GM12878 (cell line): ENCODE results near the gene IFNG-AS1. TPM values are rescaled to one million over a fixed set of nuclear protein-coding genes. Genes with fewer than 3 reads are reported as not detected.

Experiments used
- ATAC-seq: fragments of 200-7000 bp; cut with Tn5 transposase; 3 replicates; pipeline ENCODE4 v1.9.1; 2020; ENCODE audit warnings: mild to moderate bottlenecking, moderate library complexity
- BruUV-seq: library from RNA; stranded (reverse); fragments of 400-500 nt; replicated peaks from 2 replicates; lab custom pipeline; 2021; lab: Mats Ljungman, UMichigan
- CTCF ChIA-PET: fragments of 300-600 bp; sonication (Branson Sonifier 250); formaldehyde crosslinking; extraction: SDS; loops from one replicate; lab custom pipeline; 2021; ENCODE audit warnings: inconsistent platforms; lab: Yijun Ruan, JAX
- POLR2A ChIA-PET: fragments of 350-600 bp; formaldehyde crosslinking; extraction: SDS; loops from one replicate; lab custom pipeline; 2021; ENCODE audit warnings: inconsistent platforms; lab: Charles Lee
- RAD21 ChIA-PET: fragments of 300-600 bp; sonication (Branson Sonifier 250); formaldehyde crosslinking; loops from one replicate; lab custom pipeline; 2023; ENCODE audit warnings: antibody characterized with exemption; ENCODE audit not compliant: unreplicated experiment; lab: Charles Lee
- SMC1A ChIA-PET: fragments of 300-600 bp; sonication (Branson Sonifier 250); formaldehyde crosslinking; loops from one replicate; lab custom pipeline; 2023; ENCODE audit not compliant: unreplicated experiment, uncharacterized antibody; lab: Charles Lee
- DNase-seq: peaks from one replicate; pipeline ENCODE4 v3.0.0-alpha.2; 2011; ENCODE audit warnings: low read depth, low spot score
- FAIRE-seq: peaks from 3 replicates; lab custom pipeline; 2011; peaks lifted over from hg19 to GRCh38; lab: Jason Lieb, UNC
- H2AFZ ChIP-seq: 2 replicates; pipeline ENCODE4 v1.6.0; 2011; ENCODE audit warnings: low read depth, low read length, control low read depth; ENCODE audit not compliant: control insufficient read depth
- H3K27ac ChIP-seq: 2 replicates; pipeline ENCODE4 v1.5.1; 2011; ENCODE audit warnings: control low read depth; ENCODE audit not compliant: control insufficient read depth, insufficient read depth
- H3K27me3 ChIP-seq, 2 experiments: replicated peaks in 1 of 2; 2 replicates each; pipeline versions ENCODE4 v1.6.0 to v1.6.1; 2011; ENCODE audit warnings: low read length in 1 of 2; ENCODE audit not compliant: control insufficient read depth in 2 of 2, insufficient read depth in 2 of 2
- H3K36me3 ChIP-seq, 2 experiments: 2 replicates each; pipeline ENCODE4 v1.5.1; 2011; ENCODE audit warnings: low read length in 1 of 2; ENCODE audit not compliant: control insufficient read depth in 2 of 2, insufficient read depth in 2 of 2
- H3K4me1 ChIP-seq: 2 replicates; pipeline ENCODE4 v1.6.1; 2011; ENCODE audit warnings: mild to moderate bottlenecking, low read length, moderate library complexity, mixed read lengths; ENCODE audit not compliant: control insufficient read depth, insufficient read depth
- H3K4me2 ChIP-seq: 2 replicates; pipeline ENCODE4 v1.6.0; 2011; ENCODE audit warnings: control low read depth; ENCODE audit not compliant: control insufficient read depth, insufficient read depth
- H3K4me3 ChIP-seq: fragments of 200-600 bp; sonication (generic); 2 replicates; pipeline ENCODE4 v1.5.1; 2016
- H3K79me2 ChIP-seq: 2 replicates; pipeline ENCODE4 v1.6.0; 2011; ENCODE audit warnings: low read length; ENCODE audit not compliant: control insufficient read depth, insufficient read depth
- H3K9ac ChIP-seq: 2 replicates; pipeline ENCODE4 v1.8.0; 2011; ENCODE audit warnings: low read length, control low read depth, mixed read lengths; ENCODE audit not compliant: control insufficient read depth, insufficient read depth
- H3K9me3 ChIP-seq: replicated peaks from 3 replicates; pipeline ENCODE4 v1.5.1; 2011; ENCODE audit warnings: mild to moderate bottlenecking, low read length; ENCODE audit not compliant: control insufficient read depth, insufficient read depth
- H4K20me1 ChIP-seq: 2 replicates; pipeline ENCODE4 v1.6.0; 2011; ENCODE audit not compliant: control insufficient read depth, insufficient read depth
- CBX5 ChIP-seq: sonication (generic); IDR thresholded peaks from 2 replicates; pipeline ENCODE4 v1.6.1; 2016; ENCODE audit warnings: low read depth, moderate library complexity, mild to moderate bottlenecking, inconsistent platforms
- CEBPB ChIP-seq, 2 experiments: fragments of 150-350 bp in 1 of 2; IDR thresholded peaks; 2 replicates each; pipeline ENCODE4 v1.6.1; 2012 to 2014; ENCODE audit warnings: low read depth in 2 of 2, low read length in 2 of 2, borderline replicate concordance in 1 of 2, inconsistent platforms in 1 of 2
- CEBPZ ChIP-seq: fragments of 150-350 bp; IDR thresholded peaks from 2 replicates; pipeline ENCODE4 v1.6.1; 2016; ENCODE audit warnings: low read depth, low read length
- IKZF2 ChIP-seq, 2 experiments: fragments of 450-650 bp; IDR thresholded peaks; 2 replicates each; pipeline ENCODE4 v1.6.1; 2017; ENCODE audit warnings: mild to moderate bottlenecking in 2 of 2, moderate library complexity in 2 of 2
- RELA ChIP-seq: fragments of 450-650 bp; IDR thresholded peaks from 2 replicates; pipeline ENCODE4 v1.8.0; 2014; ENCODE audit warnings: borderline replicate concordance; ENCODE audit not compliant: partially characterized antibody
- SPI1 ChIP-seq: IDR thresholded peaks from 2 replicates; pipeline ENCODE4 v1.6.1; 2011; ENCODE audit warnings: low read depth, mild to moderate bottlenecking, low read length, moderate library complexity, borderline replicate concordance; ENCODE audit not compliant: insufficient read depth
- TAF1 ChIP-seq: IDR thresholded peaks from 2 replicates; pipeline ENCODE4 v1.6.1; 2011; ENCODE audit warnings: mild to moderate bottlenecking, low read depth, low read length, borderline replicate concordance
- YY1 ChIP-seq: IDR thresholded peaks from 2 replicates; pipeline ENCODE4 v1.6.1; 2011; ENCODE audit warnings: low read depth, mild to moderate bottlenecking, low read length
- ZBTB33 ChIP-seq: fragments of 450-650 bp; IDR thresholded peaks from 2 replicates; pipeline ENCODE4 v1.6.1; 2017; ENCODE audit warnings: mild to moderate bottlenecking
- WGBS: methylation state at CpG from one replicate; pipeline ENCODE4 v1.1.6; 2016; ENCODE audit warnings: low lambda C conversion rate; ENCODE audit not compliant: insufficient replicate concordance, insufficient coverage; ENCODE audit errors: missing lambda C conversion rate; 5-methylcytosine and 5-hydroxymethylcytosine counted together
- in situ Hi-C: fragments of 300-500 bp; cut with MboI; formaldehyde crosslinking; loops from 9 replicates; pipeline ENCODE4 v1.14.3; 2018; ENCODE audit warnings: mixed read lengths
- intact Hi-C: fragments of 100-400 bp; cut with micrococcal nuclease; formaldehyde crosslinking; loops from one replicate; pipeline ENCODE4 v1.14.2; 2022; ENCODE audit not compliant: unreplicated experiment
- polyA plus RNA-seq, 11 experiments: library from polyadenylated mRNA; depleted of rRNA in 4 of 11; unstranded in 6 of 11; stranded (reverse) in 5 of 11; fragments of >200 nt; fragmentation: Nextera tagmentation in 4 of 11; fragmentation: Illumina TruSeq in 1 of 11; extraction: Ambion mirVana in 4 of 11; extraction: Trizol in 1 of 11; gene quantifications; 1 replicate in 1 of 11; 2 replicates in 10 of 11; pipeline versions ENCODE4 v1.2.1 to v1.2.3, GENCODE V29; 2011 to 2016; ENCODE audit warnings: inconsistent platforms in 2 of 11, missing spikeins in 2 of 11, low read depth in 1 of 11
- total RNA-seq, 4 experiments: library from RNA; depleted of rRNA in 3 of 4; stranded (reverse); fragments of >200 nt in 3 of 4; fragmentation: Illumina TruSeq in 1 of 4; extraction: Trizol in 1 of 4; gene quantifications; 2 replicates each; pipeline versions ENCODE4 v1.2.1 to v1.2.3, GENCODE V29; 2013 to 2021

IFNG-AS1 gene
- total and polyA plus RNA-seq, 10 of the 15 experiments (the other 5 are each of a cell fraction or from before 2014, with no cell fraction given) = 0.40 to 1.9 (median 1.3) TPM

DNA sequence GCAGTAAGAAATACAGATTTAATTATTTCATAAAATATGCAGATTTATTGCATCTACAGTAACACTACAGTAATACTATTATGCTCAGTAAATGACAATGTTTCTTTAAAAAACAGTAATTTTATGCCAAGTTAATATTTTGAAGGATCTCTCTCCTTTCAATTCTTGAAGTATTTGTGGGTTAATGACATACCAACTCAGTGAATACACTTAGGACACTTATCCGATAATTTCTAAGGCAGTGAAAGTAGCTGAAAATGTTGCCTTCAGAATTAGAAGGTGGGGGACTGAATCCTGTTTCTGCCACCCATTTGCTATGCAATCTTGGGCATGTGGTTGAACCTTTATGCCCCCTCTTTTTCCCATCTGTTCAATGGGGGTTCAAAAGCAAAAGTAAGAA lies 24.8 kb upstream of the IFNG-AS1 start (continued):
- TF ChIP-seq CEBPZ = no peak
- no peak for TF ChIP-seq TAF1
- no peak for TF ChIP-seq IKZF2 (IDR thresholded peaks at IDR 0.05)
- no peak for TF ChIP-seq YY1

DNA sequence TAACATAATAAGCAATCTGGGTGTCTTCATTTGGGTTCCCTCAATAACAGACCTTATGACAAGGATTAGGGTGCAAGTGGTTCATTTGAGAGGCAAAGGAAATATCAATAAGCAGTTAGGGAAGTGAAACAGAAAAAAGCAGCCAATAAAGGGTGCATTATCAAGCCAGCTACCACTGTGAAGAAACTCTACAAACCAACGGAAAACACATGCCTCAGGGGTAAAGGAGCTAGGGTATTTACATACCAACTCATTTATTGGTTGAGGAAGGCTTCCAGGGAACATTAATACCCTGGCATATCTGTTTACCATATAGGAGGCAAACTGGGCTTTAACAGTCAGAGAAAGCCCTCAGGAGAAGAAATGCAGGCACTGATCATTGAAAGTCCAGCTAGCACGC lies 22.7 kb upstream of the IFNG-AS1 start:
- TF ChIP-seq ZBTB33 (no peak), SPI1 (peak; percentile 70), CBX5 (no peak), CEBPB (IDR thresholded peaks at IDR 0.05; ENCODE audit: borderline replicate concordance in 1 of 2, low read depth in 2 of 2, low read length in 2 of 2) (no peak), RELA (no peak)
- H3K4me2 ChIP-seq = no peak overlapping the region
- POLR2A ChIA-PET = interaction anchor here (1.0 to 1.5 kb wide), 4 partner anchors 10 to 22 kb away, joined by 3 to 7 read pairs (median 5); partner anchors contain the start of gene IFNG-AS1
- SMC1A ChIA-PET = interaction anchor here (1.0 to 2.6 kb wide), 9 partner anchors 9 to 25 kb away, joined by 3 to 11 read pairs (median 5); partner anchors contain the start of gene IFNG-AS1
- CTCF ChIA-PET = interaction anchor here (0.9 to 2.2 kb wide), 7 partner anchors 14 to 610 kb away, joined by 4 to 10 read pairs (median 7); partner anchors contain the start of gene IFNG-AS1
- H3K9ac ChIP-seq = no peak overlapping the region
- BruUV-seq = no TSS peak
- H3K4me1 ChIP-seq = peaks cover 8% of the 10 kb centered on the region; the same call in 1 of the 2 replicates
- ATAC-seq (peak; percentile 68), FAIRE-seq (peak; percentile 62), DNase-seq (no peak)
- no peaks in the 10 kb centered on the region for H4K20me1 ChIP-seq
- RAD21 ChIA-PET = interaction anchor here (0.7 to 1.6 kb wide), 3 partner anchors 9 to 24 kb away, joined by 3 to 4 read pairs (median 4); no protein-coding TSS in a partner anchor
- no peaks in the 10 kb centered on the region for H3K36me3 ChIP-seq
- no peak overlapping the region for H2AFZ ChIP-seq
- in situ Hi-C loops = no loop called here
- WGBS = 25% methylated on average over 2 of the region's 2 CpGs
- H3K27ac ChIP-seq = no peak overlapping the region
- H3K27me3 ChIP-seq = peaks cover 0 to 2% of the 10 kb centered on the region in 2 experiments; a peak in 2 of 4 replicates
- H3K4me3 ChIP-seq = no peak overlapping the region
- intact Hi-C loops = no loop called here
- H3K9me3 ChIP-seq = no peaks in the 10 kb centered on the region; the same call in 2 of the 3 replicates
- H3K79me2 ChIP-seq = no peaks in the 10 kb centered on the region
